ENCODE results near the gene POFUT2.

The POFUT2 gene

DNA sequence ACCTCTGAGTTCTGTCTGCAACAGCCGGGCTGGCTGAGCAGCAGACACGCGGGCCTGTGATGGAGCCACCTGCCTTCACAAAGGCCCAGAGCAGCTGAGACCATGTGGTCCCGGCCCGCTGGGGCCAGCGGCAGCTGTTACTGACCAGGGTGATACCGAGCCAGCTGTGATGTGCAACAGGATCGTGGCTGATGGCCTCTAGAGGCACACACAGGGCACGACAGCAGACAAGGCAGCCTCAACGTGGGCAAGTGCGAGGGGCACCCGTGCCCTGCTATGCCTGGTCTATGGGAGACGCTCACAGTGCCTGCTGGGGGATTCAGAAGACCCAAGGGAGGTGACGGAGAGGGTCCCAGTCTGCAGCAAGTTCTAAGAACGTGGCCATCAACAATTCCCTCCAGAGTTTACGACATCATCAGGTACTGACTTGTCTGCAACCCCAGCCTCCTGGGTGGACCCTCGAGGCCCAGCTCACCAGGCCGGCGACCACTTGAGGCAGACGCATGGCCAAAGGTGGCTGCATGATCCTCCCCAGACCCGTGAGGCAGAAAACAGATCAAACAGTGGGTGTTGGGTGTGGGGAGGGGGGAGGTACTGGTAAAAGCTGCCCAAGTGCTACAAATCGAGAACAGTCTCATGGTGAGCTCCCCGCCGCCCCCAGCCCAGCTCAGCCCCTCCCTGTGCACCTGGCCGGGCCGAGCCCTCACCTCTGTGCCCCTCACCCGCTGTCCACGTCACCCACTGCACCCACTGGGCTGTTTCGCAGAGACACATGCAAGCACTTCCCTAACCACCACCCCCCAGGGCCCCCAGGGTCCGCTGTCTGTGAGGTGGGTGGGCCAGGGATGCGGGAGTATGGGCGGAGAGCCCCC is 6.0 kb downstream of the POFUT2 start:
- no peak for DNase-seq

DNA sequence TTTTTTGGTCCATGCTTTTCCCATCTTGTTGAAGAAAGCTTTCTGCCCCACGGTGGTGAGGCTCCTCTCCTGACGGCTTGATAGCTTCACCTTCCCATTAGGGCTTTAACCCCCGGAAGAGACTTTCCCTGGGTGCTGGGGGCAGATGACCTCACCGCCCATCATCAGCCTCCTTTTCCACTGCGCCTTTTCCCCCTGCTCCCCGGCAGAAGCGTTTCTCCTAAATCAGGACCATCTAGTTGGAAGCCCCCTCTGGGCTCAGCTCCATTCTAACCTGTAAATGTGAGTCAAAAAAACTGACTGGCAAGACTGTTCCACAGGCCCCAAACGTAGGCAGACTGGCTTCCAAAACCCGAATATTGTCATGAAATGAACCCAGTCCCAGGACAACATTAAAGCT is 6.7 kb downstream of the POFUT2 start:
- no peak for DNase-seq

DNA sequence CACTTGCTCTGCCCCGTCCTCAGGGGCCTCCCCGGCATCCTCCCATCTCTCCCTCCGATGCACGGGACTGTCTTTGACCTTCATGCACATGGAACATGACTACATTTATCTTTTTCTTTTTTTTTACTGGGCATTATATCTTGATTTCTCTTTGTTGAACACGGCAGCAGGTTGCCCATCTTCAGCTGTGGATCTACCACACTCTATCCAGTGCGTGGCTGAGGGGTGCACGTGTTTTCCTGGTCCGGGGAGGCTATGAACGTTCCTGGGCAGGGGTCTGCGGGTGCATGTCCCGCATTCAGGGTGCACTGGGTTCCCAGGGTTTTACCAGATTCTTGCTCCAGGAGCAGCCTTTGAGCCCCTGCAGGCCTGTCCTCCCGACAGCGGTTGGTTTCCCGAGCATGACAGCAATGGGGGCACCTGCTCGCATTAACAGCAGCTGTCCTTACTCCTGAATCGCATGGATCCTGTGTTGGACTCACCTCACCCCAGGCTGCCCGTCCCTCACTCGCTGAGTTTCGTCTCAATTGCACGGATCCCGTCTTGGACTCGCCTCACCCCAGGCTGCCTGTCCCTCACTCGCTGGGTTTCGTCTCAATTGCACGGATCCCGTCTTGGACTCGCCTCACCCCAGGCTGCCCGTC is 7.4 kb downstream of the POFUT2 start:
- no peak for DNase-seq

DNA sequence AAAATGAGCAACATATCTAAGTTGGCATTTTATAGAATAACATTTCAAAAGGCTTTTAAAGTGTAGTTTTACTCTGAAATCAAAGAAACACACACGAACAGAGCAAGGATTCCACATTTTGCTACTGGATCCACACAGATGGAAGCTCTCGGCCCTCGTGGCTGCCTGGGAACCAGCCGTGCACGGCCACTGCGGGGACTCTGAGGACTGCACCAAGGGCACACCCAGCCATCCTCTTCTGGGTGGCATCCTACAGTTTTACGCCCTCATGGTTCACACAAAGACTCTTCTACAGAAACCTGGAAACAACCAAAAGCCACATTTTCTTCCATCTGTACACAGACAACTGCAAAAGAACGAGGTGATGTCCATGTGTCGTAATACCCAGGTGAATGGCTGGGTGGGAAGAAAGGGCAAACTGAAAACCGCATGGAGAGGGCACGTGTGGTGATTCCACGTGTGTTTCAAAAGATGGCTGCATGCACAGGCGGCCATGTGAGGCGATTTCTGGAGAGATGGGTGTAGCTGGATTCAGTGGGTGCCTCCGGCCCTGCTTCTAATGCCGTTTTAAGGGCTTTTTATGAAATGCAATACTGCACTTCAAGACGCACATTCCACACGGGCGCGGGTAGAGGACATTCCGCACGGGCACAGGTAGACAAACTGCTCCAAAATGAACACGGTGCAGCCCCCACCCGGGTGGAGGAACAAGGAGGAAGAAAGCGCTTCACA is 8.1 kb downstream of the POFUT2 start:
- DNase-seq: no peak

DNA sequence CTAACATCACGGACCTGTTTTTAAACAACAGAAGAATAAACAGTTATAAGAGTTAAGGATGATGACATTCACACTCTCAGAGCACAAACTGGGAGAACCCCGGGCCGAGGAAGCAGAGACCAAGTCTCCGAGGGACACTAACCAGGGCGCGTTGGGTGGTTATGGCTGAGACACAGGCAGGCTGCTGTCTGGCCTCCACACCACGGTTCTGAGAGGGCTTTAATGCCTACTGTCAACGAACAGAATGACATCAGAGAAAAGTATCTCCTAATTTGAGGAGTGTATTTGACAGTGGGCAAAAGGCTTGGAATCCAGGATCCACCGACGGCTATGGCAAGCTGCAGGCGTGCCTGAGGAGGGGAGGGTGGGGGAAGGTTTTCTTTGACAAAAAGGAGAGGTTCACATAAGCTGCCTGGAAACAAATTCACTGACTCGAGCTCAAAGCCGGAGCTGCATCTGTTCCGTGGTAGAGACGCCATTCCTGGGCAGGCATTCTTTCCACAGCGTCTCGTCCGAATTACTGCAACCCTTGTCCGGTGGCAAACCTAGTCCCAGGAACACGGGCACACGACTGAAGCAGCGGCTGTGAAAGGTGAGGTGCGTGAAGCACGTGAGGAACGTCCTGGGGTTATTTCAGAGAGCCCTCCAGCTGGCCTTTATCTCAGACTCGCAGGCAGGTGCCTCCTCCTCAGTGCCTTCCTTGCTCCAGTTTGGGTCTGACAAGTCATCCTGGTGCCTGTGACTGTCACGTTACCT is 9.4 kb downstream of the POFUT2 start:
- DNase-seq: no peak

DNA sequence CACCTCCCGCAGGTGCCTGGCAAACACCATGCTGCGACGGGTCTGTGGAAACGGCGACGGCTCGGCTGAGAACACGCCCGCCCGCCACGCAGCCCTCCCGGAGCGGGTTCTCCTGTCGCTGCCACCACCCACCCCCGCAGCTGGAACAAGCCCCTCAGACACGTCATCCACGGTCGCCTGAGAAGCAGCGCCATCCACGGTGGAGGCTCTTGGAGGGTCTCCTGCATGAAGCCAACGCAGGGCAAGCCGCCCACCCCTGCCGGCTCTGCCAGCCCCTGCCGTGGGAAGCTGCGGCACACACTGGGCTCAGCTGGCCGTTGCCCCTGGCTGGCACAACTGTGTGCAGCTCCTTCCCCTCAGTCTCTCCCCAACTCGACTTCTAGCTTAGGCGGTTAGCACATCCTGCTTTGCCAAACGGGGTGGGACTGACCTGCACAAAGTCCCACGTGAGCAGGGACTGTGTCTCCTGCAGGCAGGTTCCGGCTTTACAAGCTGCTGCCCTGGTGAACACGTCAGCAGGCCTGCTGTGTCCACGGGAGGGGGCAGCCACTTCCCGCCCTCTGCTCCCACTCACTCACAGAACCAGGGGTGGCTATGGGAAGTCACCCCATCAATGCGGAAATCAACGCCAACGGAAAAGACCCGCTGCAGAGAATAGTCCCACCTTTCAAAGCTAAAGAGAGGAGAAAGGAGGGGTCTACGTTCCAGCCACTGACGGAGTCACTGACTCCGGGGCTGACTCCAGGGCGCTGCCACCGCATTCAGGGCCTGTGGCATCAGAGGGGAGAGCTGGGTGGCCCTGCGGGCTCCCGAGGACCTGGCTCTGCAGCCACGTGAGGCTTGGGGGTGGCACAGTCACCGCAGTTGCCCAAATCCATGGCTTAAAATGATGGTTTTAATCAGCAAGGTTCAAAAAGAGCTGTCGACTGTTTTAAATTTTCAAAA is 10.3 kb downstream of the POFUT2 start:
- no peak for DNase-seq

DNA sequence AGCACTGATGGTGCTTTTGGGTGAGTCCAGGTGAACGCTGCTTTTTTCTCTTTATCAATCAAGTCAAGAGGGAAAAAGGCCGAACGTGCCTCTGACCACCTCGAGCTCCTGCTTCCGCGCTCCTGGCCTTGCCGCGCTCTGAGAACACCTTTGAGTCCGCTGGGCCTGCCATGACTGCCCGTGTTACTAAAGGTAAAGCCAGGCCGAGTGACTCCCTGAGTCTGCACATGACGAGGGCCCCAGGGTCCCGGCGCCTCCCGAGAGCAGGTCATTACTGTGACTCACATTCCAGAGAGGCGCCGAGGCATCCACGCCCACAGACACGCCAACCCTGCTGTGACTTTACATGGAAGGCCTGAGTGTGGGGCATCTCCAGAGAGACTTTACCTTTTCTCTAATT is 11.1 kb downstream of the POFUT2 start:
- DNase-seq: no peak

DNA sequence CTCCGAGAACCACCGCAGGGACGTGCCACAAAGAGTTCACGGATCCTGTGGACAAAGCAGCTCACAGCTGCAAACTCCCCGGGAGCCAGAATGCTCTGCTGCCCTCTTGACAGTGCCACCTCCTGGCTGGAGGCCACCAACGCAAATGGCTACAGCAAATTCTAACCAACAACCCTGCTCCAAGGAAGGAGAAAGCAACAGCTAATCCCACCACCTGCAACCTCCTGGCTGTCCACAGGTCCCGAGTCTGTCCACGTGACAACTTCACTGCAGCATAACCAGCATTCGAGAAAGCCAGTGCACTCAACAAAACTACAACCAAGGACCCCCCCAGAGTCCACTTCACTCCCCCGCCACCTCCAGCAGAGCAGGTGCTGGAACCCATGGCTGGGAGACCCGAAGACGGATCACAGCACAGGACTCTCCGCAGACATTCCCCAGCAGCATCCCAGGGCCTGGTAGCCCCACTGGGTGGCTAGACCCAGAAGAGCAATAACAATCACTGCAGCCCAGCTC is 17.3 kb downstream of the POFUT2 start:
- DNase-seq: peak; percentile 11

DNA sequence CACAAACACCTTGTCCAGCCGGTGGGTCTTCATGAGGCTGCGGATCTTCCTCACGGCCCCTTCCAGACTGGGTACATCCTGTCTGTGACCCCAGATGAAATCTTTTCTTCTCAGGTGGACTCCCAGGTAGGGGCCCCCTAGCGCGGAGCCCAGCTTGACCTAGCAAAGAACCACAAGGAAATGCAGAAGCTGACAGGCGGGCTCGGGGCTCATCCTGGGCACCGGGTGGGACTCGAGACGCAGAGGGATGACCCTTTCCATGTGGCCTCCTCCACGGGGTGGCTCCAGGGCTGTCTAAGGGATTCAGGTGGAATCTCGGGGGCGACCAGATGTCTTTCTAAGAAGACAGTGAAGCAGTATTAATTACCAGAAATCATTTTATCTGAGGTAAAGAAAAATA is 17.8 kb downstream of the POFUT2 start:
- DNase-seq: no peak

DNA sequence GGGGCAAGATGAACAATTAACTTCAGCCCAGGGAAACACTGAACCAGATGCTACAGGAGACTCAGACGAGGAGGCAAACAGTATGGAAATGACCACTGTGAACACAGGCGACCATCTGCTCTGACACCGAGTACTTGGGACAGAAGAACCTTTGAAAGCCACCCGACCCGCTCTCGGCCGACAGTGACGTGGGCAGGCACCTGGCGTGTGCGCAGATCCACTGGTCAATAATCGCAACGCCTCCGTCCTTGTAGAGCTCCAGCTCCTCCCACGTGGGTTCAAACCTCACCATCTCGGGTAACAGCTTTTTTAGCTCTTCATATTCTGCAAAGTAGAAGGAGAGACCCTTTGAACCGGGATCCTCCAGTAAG is 20.3 kb downstream of the POFUT2 start:
- DNase-seq: no peak

DNA sequence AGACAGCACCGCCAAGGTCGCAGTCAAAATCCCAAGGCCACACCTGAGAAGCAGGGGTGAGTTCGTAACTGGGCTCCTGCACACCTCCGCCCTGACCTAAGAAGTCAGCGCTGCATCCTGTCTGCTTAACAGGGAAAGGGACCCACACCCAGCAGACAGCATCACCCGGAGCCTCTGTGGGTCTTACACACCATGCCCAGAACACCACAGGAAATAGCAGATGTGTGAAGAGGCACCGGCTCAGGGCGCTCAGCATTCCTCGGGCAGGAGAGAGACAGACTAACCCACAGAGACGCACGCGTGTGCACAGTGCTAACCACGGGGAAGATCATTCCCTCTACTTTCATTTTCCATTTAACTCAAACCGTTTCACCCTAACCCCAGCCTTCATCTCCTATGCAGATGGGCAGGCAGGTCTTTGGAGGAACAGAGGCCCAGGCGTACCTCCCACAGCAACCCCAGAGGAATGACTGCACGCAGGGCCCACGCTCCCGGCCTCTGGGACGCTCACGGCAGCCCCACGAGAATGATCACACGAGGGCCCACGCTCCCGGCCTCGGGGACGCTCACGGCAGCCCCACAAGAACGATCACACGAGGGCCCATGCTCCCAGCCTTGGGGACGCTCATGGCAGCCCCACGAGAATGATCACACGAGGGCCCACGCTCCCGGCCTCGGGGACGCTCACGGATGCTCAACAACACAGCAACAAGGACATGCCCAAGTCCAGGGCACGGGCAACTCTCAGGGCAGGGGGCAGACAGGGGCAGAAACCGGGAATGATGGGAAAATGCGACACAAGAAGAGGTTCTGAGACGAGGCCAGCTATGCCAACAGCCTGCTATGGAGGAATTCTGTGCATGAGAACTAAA is 20.9 kb downstream of the POFUT2 start:
- no peak for DNase-seq

DNA sequence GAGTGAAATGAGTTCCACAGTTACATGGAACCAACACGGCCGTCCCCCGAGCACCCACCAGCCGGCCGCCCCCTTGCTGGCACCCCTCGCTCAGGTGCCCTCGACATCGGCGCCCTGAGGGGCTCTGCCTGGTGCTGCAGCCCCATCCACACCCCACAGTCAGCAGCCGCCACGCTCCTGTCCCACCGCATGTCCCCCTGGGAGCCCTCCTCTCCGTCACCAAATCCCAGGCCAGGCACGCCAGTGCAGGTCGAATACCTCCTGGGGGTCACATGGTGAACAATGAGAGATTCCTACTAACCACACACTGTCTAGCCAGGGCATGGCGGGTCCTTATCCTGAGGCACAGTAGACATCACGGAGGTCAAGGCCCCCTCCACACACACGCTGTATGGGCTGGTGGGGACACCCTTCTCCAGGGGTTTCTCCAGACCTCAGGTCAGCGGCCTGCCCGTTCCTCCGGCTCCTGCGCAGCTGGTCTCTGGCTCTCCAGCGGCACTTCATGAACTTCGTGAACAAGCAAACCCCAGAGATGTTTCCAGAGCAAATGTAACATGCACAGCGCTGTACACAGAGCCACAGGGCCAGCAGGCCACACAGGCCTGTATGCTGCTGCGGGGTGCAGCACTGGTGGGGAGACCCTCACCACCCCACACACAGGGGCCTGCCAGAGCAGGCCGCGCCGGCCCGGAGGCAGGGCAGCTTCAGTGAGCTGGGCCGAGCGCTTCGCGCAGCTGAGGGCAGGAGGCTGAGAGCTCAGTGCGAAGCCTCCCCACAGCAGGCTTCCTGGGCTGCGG is 21.8 kb downstream of the POFUT2 start:
- DNase-seq: no peak

DNA sequence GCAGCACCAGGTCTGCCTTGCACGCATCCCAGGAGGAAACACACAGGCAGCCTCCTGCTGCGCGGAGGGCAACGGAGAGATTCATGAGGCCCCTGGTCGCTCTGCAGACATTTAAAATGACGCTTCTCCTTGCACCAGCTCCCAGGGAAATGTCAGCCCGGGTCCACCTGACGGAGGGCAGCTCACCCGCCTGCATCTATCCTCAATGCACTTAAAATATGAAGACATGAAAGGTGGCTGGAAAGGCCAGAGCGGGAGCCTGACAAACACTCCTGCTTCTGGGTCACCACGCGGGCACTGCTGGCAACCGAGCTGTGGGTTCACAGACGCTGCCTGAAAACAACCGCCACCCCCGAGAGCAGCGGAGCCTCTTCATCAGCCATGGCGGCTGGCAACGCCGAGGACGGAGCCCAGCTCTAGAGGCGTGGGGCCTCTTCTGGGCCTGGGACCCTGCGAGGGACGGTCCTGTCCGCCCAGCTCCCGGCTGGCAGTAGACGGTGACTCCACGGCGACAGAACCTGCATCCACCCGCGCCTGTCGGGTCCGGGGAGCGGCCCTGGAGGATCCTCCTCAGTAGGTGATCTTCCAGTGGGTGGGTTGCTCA is 22.7 kb downstream of the POFUT2 start:
- DNase-seq: no peak

DNA sequence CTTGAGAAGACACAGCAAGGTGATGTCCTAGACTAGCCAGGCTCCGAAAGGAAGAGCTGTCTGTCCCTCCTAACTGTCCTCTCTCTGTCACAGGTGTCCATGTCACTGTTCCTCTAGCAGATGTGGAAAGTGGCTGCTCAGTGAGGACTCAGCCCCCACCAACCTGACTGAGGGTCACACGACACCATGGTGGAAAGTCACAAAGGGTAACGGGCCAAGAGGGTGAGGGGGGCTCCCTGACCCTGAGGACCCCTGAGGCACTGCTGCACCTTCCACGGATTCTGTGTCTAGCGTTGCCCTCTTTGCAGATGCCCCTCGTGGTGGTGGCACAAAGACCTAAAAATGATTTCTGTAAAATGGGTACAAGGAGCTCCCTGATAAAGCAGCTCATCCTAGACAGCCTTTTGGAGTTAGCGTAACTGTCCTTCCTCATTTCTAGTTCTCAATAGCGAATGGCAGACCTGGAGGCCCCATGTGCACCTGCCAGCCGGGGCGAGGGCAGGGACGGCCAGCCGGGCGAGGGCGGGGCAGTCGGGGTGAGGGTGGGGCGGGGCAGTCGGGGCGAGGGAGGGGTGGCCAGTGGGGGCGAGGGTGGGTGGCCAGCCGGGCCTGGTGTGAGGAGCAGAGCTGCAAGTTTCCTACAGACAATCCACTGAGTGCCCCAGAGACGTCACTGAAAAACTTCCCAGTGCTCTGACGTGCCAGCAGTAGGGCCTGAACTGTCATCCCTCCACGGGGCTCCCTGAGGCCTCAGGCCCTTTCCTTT is 23.4 kb downstream of the POFUT2 start:
- no peak for DNase-seq

DNA sequence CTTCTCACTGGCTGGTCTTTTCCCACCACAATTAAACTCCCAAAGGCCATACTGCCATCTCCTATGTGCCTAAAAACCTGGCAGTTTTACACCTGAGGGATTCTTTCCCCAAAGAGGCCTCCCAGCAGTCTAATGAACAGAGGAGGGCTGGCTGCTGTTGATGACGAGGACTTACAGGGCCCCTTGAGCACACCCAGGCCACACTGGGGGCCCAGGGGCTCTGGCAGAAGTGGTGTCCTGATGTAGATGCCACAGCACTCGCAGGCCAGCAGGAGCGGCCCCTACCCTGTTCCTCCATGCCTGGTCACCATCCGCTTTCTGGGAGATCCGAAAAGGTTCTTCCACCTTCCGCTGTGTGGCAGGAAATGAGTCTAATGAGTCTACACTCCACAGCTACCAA is 24.2 kb downstream of the POFUT2 start:
- no peak for DNase-seq

DNA sequence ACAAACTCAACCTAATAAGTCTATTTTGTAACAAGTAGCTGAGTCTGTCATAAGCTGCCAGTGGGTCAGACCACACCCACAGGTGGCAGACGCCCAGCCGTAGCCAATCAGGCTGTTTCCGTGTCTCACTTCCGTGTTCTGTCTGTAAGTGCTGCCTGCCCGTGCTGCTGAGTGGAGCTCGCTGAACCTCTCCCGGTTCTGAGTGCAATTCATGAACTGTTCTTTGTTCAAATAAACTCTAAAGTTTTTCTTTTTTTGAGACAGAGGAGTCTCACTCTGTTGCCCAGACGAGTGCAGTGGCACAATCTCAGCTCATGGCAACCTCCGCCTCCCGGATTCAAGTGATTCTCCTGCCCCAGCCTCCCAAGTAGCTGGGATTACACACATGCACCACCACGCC is 25.1 kb downstream of the POFUT2 start:
- DNase-seq: no peak

DNA sequence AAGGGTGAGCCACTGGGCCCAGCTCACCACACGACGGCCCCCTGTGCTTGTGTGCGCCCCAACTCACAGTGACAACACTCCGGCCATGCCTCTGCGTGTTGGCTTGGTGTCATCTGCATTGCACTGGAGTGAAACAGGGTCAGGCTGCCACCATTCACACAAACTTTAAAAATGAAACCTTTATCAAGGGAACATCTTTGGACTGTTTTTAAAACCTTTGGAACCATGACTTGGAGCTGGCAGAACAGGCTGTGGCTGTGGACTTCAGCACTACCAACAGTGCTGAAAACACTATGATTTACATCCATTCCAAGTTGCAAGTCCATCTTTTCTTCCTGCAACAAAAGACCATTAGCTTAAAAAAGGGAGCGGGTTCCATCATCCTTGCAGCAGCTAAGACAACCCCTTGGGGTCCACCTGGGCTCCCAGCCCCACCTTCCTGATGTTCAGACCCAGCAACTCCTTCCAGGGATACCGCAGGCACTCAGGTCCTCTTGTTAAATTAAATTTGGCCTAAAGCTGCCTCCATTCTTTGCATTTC is 25.6 kb downstream of the POFUT2 start:
- no peak for DNase-seq

DNA sequence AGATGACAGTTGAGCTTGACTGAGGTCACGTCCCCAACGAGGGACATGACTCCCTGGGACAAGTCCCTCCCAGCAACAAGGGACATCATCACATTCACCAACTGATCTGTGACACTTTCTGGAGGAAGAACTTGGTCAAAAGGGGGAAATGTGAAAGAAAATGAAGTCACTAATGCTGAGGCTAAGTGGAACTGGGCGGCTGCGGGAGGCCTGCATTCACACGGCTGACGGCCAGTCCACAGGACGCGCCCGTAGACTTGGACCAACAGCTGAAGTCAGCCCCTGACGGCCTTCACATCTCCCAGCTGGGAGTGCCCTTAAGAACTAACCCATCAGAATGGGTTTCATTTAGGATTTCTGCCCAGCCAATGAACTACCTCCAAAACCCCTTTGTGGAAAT is 26.6 kb downstream of the POFUT2 start:
- no peak for DNase-seq
